HCT116 (cell line): ENCODE results near the gene PCMT1. TPM values are rescaled to one million over a fixed set of nuclear protein-coding genes. Genes with fewer than 3 reads are reported as not detected.
A peak's percentile ranks its signal among the peaks of the same experiment; 100 is the strongest.

Experiments
- ATAC-seq: fragments of 200-7000 bp; cut with Tn5 transposase; 2 replicates; pipeline ENCODE4 v1.9.1; 2020; ENCODE audit warnings: mild to moderate bottlenecking, moderate library complexity
- Bru-seq: library from RNA; stranded (reverse); fragments of 400-500 nt; gene quantifications from one replicate; lab custom pipeline; 2021; lab: Mats Ljungman, UMichigan
- BruChase-seq, 2 experiments: library from RNA; stranded (reverse); fragments of 400-500 nt; gene quantifications; one replicate each; lab custom pipeline; 2021; lab: Mats Ljungman, UMichigan
- BruUV-seq: library from RNA; stranded (reverse); fragments of 400-500 nt; replicated peaks from 2 replicates; lab custom pipeline; 2021; lab: Mats Ljungman, UMichigan
- CTCF ChIA-PET: fragments of 300-600 bp; sonication (Branson Sonifier 250); formaldehyde crosslinking; loops from one replicate; lab custom pipeline; 2021; ENCODE audit warnings: antibody characterized with exemption; lab: Charles Lee
- POLR2A ChIA-PET: fragments of 300-600, 350-600 bp; sonication (Branson Sonifier 250); formaldehyde crosslinking; loops from one replicate; lab custom pipeline; 2021; ENCODE audit warnings: antibody characterized with exemption; lab: Charles Lee
- RAD21 ChIA-PET, 2 experiments: fragments of 300-600 bp; sonication (Branson Sonifier 250); formaldehyde crosslinking; loops; one replicate each; lab custom pipeline; 2023; ENCODE audit warnings: low total read pairs in 2 of 2; ENCODE audit not compliant: uncharacterized antibody in 2 of 2, unreplicated experiment in 2 of 2, low non-redundant PET in 1 of 2; lab: Charles Lee
- DNase-seq: peaks from one replicate; pipeline ENCODE4 v3.0.0-alpha.2; 2010; ENCODE audit warnings: low read depth, low spot score
- H2AFZ ChIP-seq: fragments of 200-600 bp; shearing (Covaris generic), sonication (generic); 2 replicates; pipeline ENCODE4 v1.6.1; 2017; ENCODE audit warnings: low read depth, mixed run types, mixed read lengths, antibody characterized with exemption, low read length; ENCODE audit not compliant: poor library complexity, severe bottlenecking
- H3K27ac ChIP-seq: 2 replicates; pipeline ENCODE4 v1.5.1; 2012; ENCODE audit warnings: low read depth, low read length
- H3K27me3 ChIP-seq: fragments of 200-600 bp; sonication (generic); 2 replicates; pipeline ENCODE4 v1.6.1; 2016; ENCODE audit warnings: mixed run types, low read length, mixed read lengths; ENCODE audit not compliant: insufficient read depth
- H3K36me3 ChIP-seq, 2 experiments: fragments of 200-500 bp in 1 of 2; fragments of 200-600 bp in 1 of 2; sonication (Bioruptor generic) in 1 of 2; sonication (generic) in 1 of 2; 2 replicates each; pipeline versions ENCODE4 v1.5.1 to v1.6.1; 2014 to 2016; ENCODE audit warnings: low read length in 2 of 2, inconsistent platforms in 1 of 2, mixed read lengths in 1 of 2, mixed run types in 1 of 2; ENCODE audit not compliant: insufficient read depth in 2 of 2, control insufficient read depth in 1 of 2
- H3K4me1 ChIP-seq, 2 experiments: fragments of 200-600 bp in 1 of 2; sonication (generic) in 1 of 2; 2 replicates each; pipeline versions ENCODE4 v1.5.1 to v1.6.1; 2012 to 2017; ENCODE audit warnings: low read length in 2 of 2, inconsistent platforms in 1 of 2, mild to moderate bottlenecking in 1 of 2, mixed read lengths in 1 of 2, mixed run types in 1 of 2, moderate library complexity in 1 of 2; ENCODE audit not compliant: insufficient read depth in 2 of 2, control insufficient read depth in 1 of 2
- H3K4me2 ChIP-seq: fragments of 200-600 bp; sonication (generic); 2 replicates; pipeline ENCODE4 v1.6.1; 2017; ENCODE audit warnings: mixed run types, low read length, mixed read lengths
- H3K4me3 ChIP-seq, 2 experiments: fragments of 200-600 bp in 1 of 2; sonication (generic) in 1 of 2; replicated peaks in 1 of 2; 2 replicates each; pipeline ENCODE4 v1.5.1; 2011 to 2016; ENCODE audit warnings: low read length in 2 of 2, control low read depth in 1 of 2, low read depth in 1 of 2, mild to moderate bottlenecking in 1 of 2, mixed read lengths in 1 of 2, mixed run types in 1 of 2
- H3K79me2 ChIP-seq: fragments of 200-600 bp; sonication (generic); 2 replicates; pipeline ENCODE4 v1.6.1; 2017; ENCODE audit warnings: mild to moderate bottlenecking, mixed run types, low read length, moderate library complexity, mixed read lengths; ENCODE audit not compliant: insufficient read depth
- H3K9ac ChIP-seq: fragments of 200-600 bp; sonication (generic); 2 replicates; pipeline ENCODE4 v1.6.1; 2016; ENCODE audit warnings: low read length, mixed read lengths
- H3K9me2 ChIP-seq: fragments of 200-600 bp; sonication (generic), shearing (Covaris generic); 2 replicates; pipeline ENCODE4 v1.6.1; 2017; ENCODE audit warnings: mixed run types, mild to moderate bottlenecking, moderate library complexity; ENCODE audit not compliant: insufficient read depth
- H3K9me3 ChIP-seq, 2 experiments: fragments of 200-500 bp in 1 of 2; fragments of 200-600 bp in 1 of 2; sonication (Bioruptor generic) in 1 of 2; sonication (generic) in 1 of 2; 2 replicates each; pipeline ENCODE4 v1.6.1; 2014 to 2017; ENCODE audit warnings: low read length in 2 of 2, mixed read lengths in 2 of 2, inconsistent platforms in 1 of 2, low read depth in 1 of 2, mild to moderate bottlenecking in 1 of 2, mixed run types in 1 of 2, moderate library complexity in 1 of 2; ENCODE audit not compliant: control insufficient read depth in 1 of 2, insufficient read depth in 1 of 2
- H4K20me1 ChIP-seq: fragments of 200-600 bp; sonication (generic), shearing (Covaris generic); 2 replicates; pipeline ENCODE4 v1.6.1; 2017; ENCODE audit warnings: mixed run types, mild to moderate bottlenecking, moderate library complexity; ENCODE audit not compliant: insufficient read depth
- CEBPB ChIP-seq: IDR thresholded peaks from 2 replicates; pipeline ENCODE4 v1.6.1; 2012; ENCODE audit warnings: low read depth
- CTCF ChIP-seq, 3 experiments: fragments of 200-600 bp in 1 of 3; sonication (generic) in 1 of 3; IDR thresholded peaks in 2 of 3; conservative IDR thresholded peaks in 1 of 3; 2 replicates each; pipeline ENCODE4 v1.5.1; 2012 to 2017; ENCODE audit warnings: low read depth in 2 of 3, low read length in 2 of 3, antibody characterized with exemption in 1 of 3, borderline replicate concordance in 1 of 3, control low read depth in 1 of 3, mild to moderate bottlenecking in 1 of 3, mixed read lengths in 1 of 3, mixed run types in 1 of 3, moderate library complexity in 1 of 3; ENCODE audit not compliant: insufficient read depth in 1 of 3
- EGR1 ChIP-seq: IDR thresholded peaks from 2 replicates; pipeline ENCODE4 v1.6.1; 2012; ENCODE audit warnings: low read depth
- ELF1 ChIP-seq: IDR thresholded peaks from 2 replicates; pipeline ENCODE4 v1.6.1; 2012; ENCODE audit warnings: low read depth, borderline replicate concordance
- EZH2 ChIP-seq: fragments of 200-600 bp; sonication (generic); IDR thresholded peaks from 2 replicates; pipeline ENCODE4 v1.6.1; 2017; ENCODE audit warnings: antibody characterized with exemption, mixed run types
- EZH2phosphoT487 ChIP-seq: fragments of 200-600 bp; IDR thresholded peaks from 2 replicates; pipeline ENCODE4 v1.6.1; 2018; ENCODE audit warnings: antibody characterized with exemption, borderline replicate concordance
- JUND ChIP-seq: IDR thresholded peaks from 2 replicates; pipeline ENCODE4 v1.6.1; 2012
- POLR2A ChIP-seq: IDR thresholded peaks from 2 replicates; pipeline ENCODE4 v1.7.0; 2011; ENCODE audit warnings: borderline replicate concordance; ENCODE audit not compliant: insufficient read depth, insufficient read length; ENCODE audit errors: extremely low read depth
- POLR2AphosphoS5 ChIP-seq: IDR thresholded peaks from 2 replicates; pipeline ENCODE4 v1.6.1; 2011; ENCODE audit warnings: mild to moderate bottlenecking, low read depth, low read length, moderate library complexity
- RAD21 ChIP-seq: IDR thresholded peaks from 2 replicates; pipeline ENCODE4 v1.6.1; 2012; ENCODE audit warnings: low read depth, mild to moderate bottlenecking
- REST ChIP-seq: IDR thresholded peaks from 2 replicates; pipeline ENCODE4 v1.6.1; 2012; ENCODE audit warnings: low read depth
- SIN3A ChIP-seq: IDR thresholded peaks from 2 replicates; pipeline ENCODE4 v1.6.1; 2012; ENCODE audit warnings: low read depth
- SP1 ChIP-seq: IDR thresholded peaks from 2 replicates; pipeline ENCODE4 v1.6.1; 2012; ENCODE audit warnings: low read depth
- SRF ChIP-seq: IDR thresholded peaks from 2 replicates; pipeline ENCODE4 v1.6.1; 2012; ENCODE audit warnings: low read depth
- TCF7L2 ChIP-seq: IDR thresholded peaks from 2 replicates; pipeline ENCODE4 v1.7.0; 2011; ENCODE audit warnings: borderline replicate concordance, inconsistent platforms; ENCODE audit not compliant: insufficient read depth, insufficient read length; ENCODE audit errors: extremely low read depth
- YY1 ChIP-seq: IDR thresholded peaks from 2 replicates; pipeline ENCODE4 v1.6.1; 2011; ENCODE audit warnings: low read length, low read depth, moderate library complexity, mild to moderate bottlenecking; ENCODE audit not compliant: insufficient replicate concordance; ENCODE audit errors: extremely low read depth
- ZBTB33 ChIP-seq: IDR thresholded peaks from 2 replicates; pipeline ENCODE4 v1.6.1; 2011; ENCODE audit warnings: mild to moderate bottlenecking, low read length, moderate library complexity; ENCODE audit not compliant: insufficient replicate concordance; ENCODE audit errors: extremely low read depth
- ZFX ChIP-seq: fragments of 450-650 bp; IDR thresholded peaks from 2 replicates; pipeline ENCODE4 v1.6.1; 2017
- intact Hi-C: fragments of 100-400 bp; cut with micrococcal nuclease; formaldehyde crosslinking; loops from 2 replicates; pipeline ENCODE4 v1.10.0; 2022
- long read RNA-seq: library from polyadenylated mRNA; unstranded; transcript quantifications from one replicate; pipeline ENCODE4 v2.0.0, GENCODE V29; 2021; ENCODE audit not compliant: unreplicated experiment
- polyA plus RNA-seq: library from polyadenylated mRNA; unstranded; fragments of >200 nt; gene quantifications from 2 replicates; pipeline ENCODE4 v1.2.1, GENCODE V29; 2012; ENCODE audit warnings: missing spikeins
- total RNA-seq: library from RNA; stranded (reverse); gene quantifications from one replicate; pipeline ENCODE4 v1.2.1, GENCODE V29; 2021; ENCODE audit not compliant: unreplicated experiment

Gene PCMT1
- total RNA-seq (86.9 TPM), Bru-seq, nascent RNA (percentile 76 among the genes with signal in this experiment), BruChase-seq, experiment 1, labeled RNA remaining after a 6-hour chase (percentile 79 among the genes with signal in this experiment), BruChase-seq, experiment 2, labeled RNA remaining after a 2-hour chase (percentile 73 among the genes with signal in this experiment)
- polyA plus RNA-seq, result 60.2 and 87.0 TPM in 2 replicates
- long read RNA-seq, transcript PCMT1-203 (8 exons, 1,938 nt), result major isoform, 72 of 170 reads
- long read RNA-seq, transcript PCMT1-205 (8 exons, 1,984 nt), result minor isoform, 30 of 170 reads
- long read RNA-seq, transcript PCMT1-201 (7 exons, 1,293 nt), result minor isoform, 38 of 170 reads
- long read RNA-seq, partial matches to known transcripts, result 8 of 170 reads
- long read RNA-seq, other reads (novel, unspliced or antisense), result 21 of 170 reads

GRCh38 chr6:149749594-149750135, at the start of gene PCMT1:
TSS of gene PCMT1 (plus strand) at chr6:149749741. CDS start at chr6:149749902, 161 bp downstream.
- H3K4me3 ChIP-seq, result peak within 1 kb of the TSS; percentile 85 to 99
- CTCF ChIA-PET, result no interaction called here
- TF ChIP-seq POLR2A (peak; percentile 41), POLR2AphosphoS5 (peak; percentile 90), SIN3A (peak; percentile 73), SP1 (0 out of 2 replicates have a peak, but pooled peaks have one; percentile 7), EGR1 (no peak), CEBPB (no peak), SRF (no peak), YY1 (peak; percentile 24), EZH2phosphoT487 (no peak), RAD21 (no peak), ELF1 (no peak), ZBTB33 (no peak), CTCF (IDR thresholded peaks at IDR 0.05 in 2 of 3, conservative IDR thresholded peaks at IDR 0.05 in 1 of 3; ENCODE audit: borderline replicate concordance in 1 of 3, insufficient read depth in 1 of 3, low read depth in 2 of 3, low read length in 2 of 3) (no peak), ZFX (peak; percentile 63; the same call in 1 of the 2 replicates), JUND (no peak), EZH2 (no peak), REST (no peak), TCF7L2 (no peak)

More at GRCh38 chr6:149749594-149750135, at the start of gene PCMT1:
- no peak within 1 kb of the TSS for H2AFZ ChIP-seq
- BruUV-seq, result TSS peak; percentile 48
- H3K36me3 ChIP-seq, result no peaks in the 10 kb centered on the region
- peak within 1 kb of the TSS; percentile 94 for H3K27ac ChIP-seq
- H3K79me2 ChIP-seq, result peaks cover 68% of the 10 kb centered on the region
- RAD21 ChIA-PET, result interaction anchor here in 1 of 2 experiments (0.7 kb wide), 1 partner anchor 47 kb away, joined by 3 read pairs; no protein-coding TSS in a partner anchor
- H3K9me2 ChIP-seq, result no peaks in the 10 kb centered on the region
- POLR2A ChIA-PET, result interaction anchor here (0.7 kb wide), 1 partner anchor 216 kb away, joined by 3 read pairs; no protein-coding TSS in a partner anchor
- H3K9me3 ChIP-seq, result no peaks in the 10 kb centered on the region
- peak; percentile 85 for ATAC-seq
- intact Hi-C loops, result no loop called here
- H3K4me1 ChIP-seq, result peaks cover 17 to 28% of the 10 kb centered on the region in 2 experiments
- peak within 1 kb of the TSS; percentile 98 for H3K9ac ChIP-seq
- peaks cover 7% of the 10 kb centered on the region; the same call in 1 of the 2 replicates for H4K20me1 ChIP-seq
- H3K27me3 ChIP-seq, result no peaks in the 10 kb centered on the region
- peak; percentile 72 for DNase-seq
- H3K4me2 ChIP-seq, result peak within 1 kb of the TSS; percentile 91
